Measurements from ENCODE around the gene STBD1. TPM values are rescaled to one million over a fixed set of nuclear protein-coding genes. Genes with fewer than 3 reads are reported as not detected.

Gene STBD1
- total RNA-seq, 3 donors from 2014 or later = 11.9 to 34.3 (median 19.7) TPM

DNA sequence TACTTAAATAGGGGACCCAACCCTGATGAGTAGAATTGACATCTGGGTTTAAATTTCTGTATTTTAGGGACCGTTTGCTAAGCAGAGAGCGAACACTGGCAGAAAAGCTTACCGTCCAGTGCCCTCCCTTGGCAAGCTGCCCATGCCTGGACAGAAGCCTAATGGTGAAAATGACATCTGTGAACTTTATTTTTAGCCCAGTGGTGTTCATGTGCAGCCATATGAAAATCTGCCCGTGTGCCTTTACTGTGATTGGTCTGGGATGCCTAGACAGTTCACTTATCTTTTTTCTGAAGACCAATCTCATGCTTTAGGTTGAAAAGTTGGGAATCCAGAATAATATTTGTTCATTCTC, 1.1 kb downstream of the STBD1 start:
- no peaks in the 10 kb centered on the region for H3K9me3 ChIP-seq
- no peaks in the 10 kb centered on the region for H3K36me3 ChIP-seq (ENCODE audit: low read depth)
- TF ChIP-seq, protein P1, sequence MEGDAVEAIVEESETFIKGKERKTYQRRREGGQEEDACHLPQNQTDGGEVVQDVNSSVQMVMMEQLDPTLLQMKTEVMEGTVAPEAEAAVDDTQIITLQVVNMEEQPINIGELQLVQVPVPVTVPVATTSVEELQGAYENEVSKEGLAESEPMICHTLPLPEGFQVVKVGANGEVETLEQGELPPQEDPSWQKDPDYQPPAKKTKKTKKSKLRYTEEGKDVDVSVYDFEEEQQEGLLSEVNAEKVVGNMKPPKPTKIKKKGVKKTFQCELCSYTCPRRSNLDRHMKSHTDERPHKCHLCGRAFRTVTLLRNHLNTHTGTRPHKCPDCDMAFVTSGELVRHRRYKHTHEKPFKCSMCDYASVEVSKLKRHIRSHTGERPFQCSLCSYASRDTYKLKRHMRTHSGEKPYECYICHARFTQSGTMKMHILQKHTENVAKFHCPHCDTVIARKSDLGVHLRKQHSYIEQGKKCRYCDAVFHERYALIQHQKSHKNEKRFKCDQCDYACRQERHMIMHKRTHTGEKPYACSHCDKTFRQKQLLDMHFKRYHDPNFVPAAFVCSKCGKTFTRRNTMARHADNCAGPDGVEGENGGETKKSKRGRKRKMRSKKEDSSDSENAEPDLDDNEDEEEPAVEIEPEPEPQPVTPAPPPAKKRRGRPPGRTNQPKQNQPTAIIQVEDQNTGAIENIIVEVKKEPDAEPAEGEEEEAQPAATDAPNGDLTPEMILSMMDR (IDR thresholded peaks at IDR 0.05) = no peak
- peaks cover 37% of the 10 kb centered on the region for H3K4me1 ChIP-seq (ENCODE audit: low read depth)
- peak overlapping the region; percentile 69 for H3K4me3 ChIP-seq
- intact Hi-C loops (cut with DNase I, micrococcal nuclease) = loop anchor here in 1 of 2 donors (10.0 kb wide), 1 partner anchor 113 kb away; no protein-coding TSS in a partner anchor
- no peak for ATAC-seq
- DNase-seq = peak in 2 of 3 donors; percentile 47 to 48

DNA sequence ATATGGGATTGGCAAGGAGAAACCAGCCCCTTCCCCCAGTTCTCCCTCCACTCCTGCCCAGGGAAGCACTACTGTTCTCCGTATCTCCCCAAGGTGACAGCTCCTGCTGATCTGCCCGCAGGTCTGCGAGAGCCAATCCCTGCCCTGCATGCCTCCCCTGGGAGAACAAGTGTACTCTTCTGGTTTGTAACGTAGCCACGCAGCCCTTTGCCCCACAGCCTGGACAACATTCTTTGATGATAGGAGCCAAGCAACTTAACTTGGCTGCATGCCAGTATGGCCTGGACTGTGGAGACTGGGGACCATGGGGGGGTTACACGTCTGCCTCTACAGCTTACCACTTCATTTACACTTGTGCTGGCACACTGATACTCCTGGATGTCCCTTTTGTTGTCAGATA, 2.0 kb downstream of the STBD1 start:
- no peak overlapping the region for H3K4me3 ChIP-seq
- DNase-seq (peak in 1 of 3 donors; percentile 35), ATAC-seq (no peak)

DNA sequence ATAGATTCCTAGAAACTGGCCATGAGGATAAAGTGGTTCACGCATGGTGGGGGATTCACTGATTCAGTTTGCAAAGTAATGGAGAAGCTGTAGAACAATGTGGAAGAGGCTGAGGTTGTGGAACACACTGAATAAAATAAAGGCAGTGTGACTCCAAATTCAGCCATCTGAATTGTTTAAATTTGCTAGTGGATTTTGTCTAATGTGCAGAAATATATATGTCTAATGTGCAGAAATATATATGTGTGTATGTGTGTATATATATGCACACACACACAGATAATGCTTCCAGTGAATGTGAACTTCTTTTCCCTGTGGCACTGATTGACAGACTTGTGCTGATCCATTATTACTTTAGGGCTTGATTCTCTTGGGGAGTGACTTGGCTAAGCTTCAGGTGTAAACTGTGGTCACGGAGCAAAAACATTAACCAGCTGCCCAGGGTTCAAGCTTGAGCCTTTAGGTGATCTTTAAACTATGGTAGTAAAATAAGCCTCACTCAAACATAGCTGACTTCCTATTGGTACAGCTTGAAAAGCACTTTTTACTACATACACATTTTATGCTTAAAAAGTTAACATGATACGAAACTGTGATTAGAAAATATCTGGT, 3.5 kb downstream of the STBD1 start:
- ATAC-seq = no peak
- Histone ChIP-seq H3K9me3 (no peaks in the 10 kb centered on the region), H3K4me3 (no peak overlapping the region), H3K36me3 (ENCODE audit: low read depth) (no peaks in the 10 kb centered on the region), H3K4me1 (ENCODE audit: low read depth) (peaks cover 31% of the 10 kb centered on the region)
- TF ChIP-seq, protein P1 (IDR thresholded peaks at IDR 0.05) = no peak
- intact Hi-C loops (cut with DNase I, micrococcal nuclease) = loop anchor here in 1 of 2 donors (10.0 kb wide), 1 partner anchor 115 kb away; no protein-coding TSS in a partner anchor
- DNase-seq = peak in 1 of 3 donors; percentile 51

More for the DNA sequence above, 2.0 kb downstream of the STBD1 start:
- TF ChIP-seq, protein P1 (IDR thresholded peaks at IDR 0.05) = no peak
- H3K4me1 ChIP-seq (ENCODE audit: low read depth) = peaks cover 37% of the 10 kb centered on the region
- intact Hi-C loops (cut with DNase I, micrococcal nuclease) = loop anchor here in 1 of 2 donors (10.0 kb wide), 1 partner anchor 114 kb away; no protein-coding TSS in a partner anchor
- no peaks in the 10 kb centered on the region for H3K36me3 ChIP-seq (ENCODE audit: low read depth)
- H3K9me3 ChIP-seq = no peaks in the 10 kb centered on the region

DNA sequence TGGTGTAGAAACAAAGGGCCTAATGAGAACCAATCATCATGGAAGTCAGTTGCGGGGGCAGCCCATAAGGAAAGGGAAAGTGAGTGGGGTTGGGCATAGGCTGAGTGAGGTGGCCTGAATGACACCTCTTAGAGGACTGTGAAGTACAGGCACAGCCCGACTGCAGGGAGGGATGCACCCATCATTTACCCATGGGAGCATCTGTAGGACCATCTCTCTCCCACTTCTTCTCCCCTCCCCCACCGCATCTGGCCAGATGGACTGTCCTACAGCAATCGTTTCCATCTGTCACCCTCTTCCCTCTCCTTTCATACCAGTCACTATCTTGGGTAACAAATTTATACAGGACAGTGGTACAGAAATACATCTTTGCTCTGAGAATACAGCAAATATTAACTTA, 4.2 kb downstream of the STBD1 start:
- peaks cover 25% of the 10 kb centered on the region for H3K4me1 ChIP-seq (ENCODE audit: low read depth)
- H3K9me3 ChIP-seq = no peaks in the 10 kb centered on the region
- intact Hi-C loops (cut with DNase I, micrococcal nuclease) = no loop called here
- no peaks in the 10 kb centered on the region for H3K36me3 ChIP-seq (ENCODE audit: low read depth)
- H3K4me3 ChIP-seq = no peak overlapping the region
- TF ChIP-seq, protein P1 (IDR thresholded peaks at IDR 0.05) = no peak
- DNase-seq (peak in 1 of 3 donors; percentile 17), ATAC-seq (no peak)

DNA sequence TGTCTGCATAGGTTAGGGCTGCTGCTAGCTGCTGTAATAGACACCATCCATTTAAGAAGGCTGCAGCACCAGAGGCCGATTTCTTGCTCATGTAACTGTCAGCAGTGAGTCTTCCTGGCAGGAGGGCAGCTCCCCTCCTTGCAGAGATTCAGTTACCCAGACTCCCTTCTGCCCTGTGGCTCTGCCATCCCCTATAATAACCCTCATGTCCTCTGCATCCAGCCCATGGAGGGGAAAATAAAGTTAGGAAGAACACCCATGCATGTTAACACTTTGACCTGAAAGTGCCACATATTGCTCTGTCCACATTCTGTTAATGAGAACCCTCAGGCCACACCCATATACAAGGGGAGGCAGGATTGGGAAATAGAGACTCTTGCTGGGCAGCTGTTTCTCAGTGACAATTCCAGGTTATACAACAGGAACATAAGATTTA, 5.4 kb downstream of the STBD1 start:
- intact Hi-C loops (cut with DNase I, micrococcal nuclease) = no loop called here
- Histone ChIP-seq H3K9me3 (no peaks in the 10 kb centered on the region), H3K36me3 (ENCODE audit: low read depth) (no peaks in the 10 kb centered on the region), H3K4me1 (ENCODE audit: low read depth) (peaks cover 25% of the 10 kb centered on the region), H3K4me3 (no peak overlapping the region)
- TF ChIP-seq, protein P1 (IDR thresholded peaks at IDR 0.05) = no peak
- ATAC-seq (peak; percentile 58), DNase-seq (peak in 1 of 3 donors; percentile 19)

Measured in mucosa of descending colon (tissue), 3 donors.